Epithelial cell of proximal tubule (primary cell): ENCODE data around the gene ARPP21. TPM values are rescaled to one million over a fixed set of nuclear protein-coding genes. Genes with fewer than 3 reads are reported as not detected.
A peak's percentile ranks its signal among the peaks of the same experiment; 100 is the strongest.
"Not testable (repeated sequence)": the region's sequence is repeated elsewhere in the genome, so short reads cannot be mapped to it uniquely, and the experiment has no call there.

Experiments
- DNase-seq: peaks from one replicate; pipeline ENCODE4 v3.0.0-alpha.2; 2011; ENCODE audit warnings: low read depth
- H3K4me3 ChIP-seq: 2 replicates; pipeline ENCODE4 v1.5.1; 2011; ENCODE audit warnings: low read depth, mild to moderate bottlenecking, low read length
- total RNA-seq: library from RNA; depleted of rRNA; stranded (reverse); fragments of >200 nt; gene quantifications from 2 replicates; pipeline ENCODE4 v1.2.3, GENCODE V29; 2015
- TF ChIP-seq, protein P1 (sequence below): conservative IDR thresholded peaks from 2 replicates; pipeline ENCODE4 v1.5.1; 2012; ENCODE audit warnings: low read depth, mild to moderate bottlenecking, low read length

Gene ARPP21
- total RNA-seq, 1 donor from 2014 or later = not detected

GRCh38 chr3:35601959-35602358 is 37.4 kb upstream of the ARPP21 start:
- TF ChIP-seq, protein P1, sequence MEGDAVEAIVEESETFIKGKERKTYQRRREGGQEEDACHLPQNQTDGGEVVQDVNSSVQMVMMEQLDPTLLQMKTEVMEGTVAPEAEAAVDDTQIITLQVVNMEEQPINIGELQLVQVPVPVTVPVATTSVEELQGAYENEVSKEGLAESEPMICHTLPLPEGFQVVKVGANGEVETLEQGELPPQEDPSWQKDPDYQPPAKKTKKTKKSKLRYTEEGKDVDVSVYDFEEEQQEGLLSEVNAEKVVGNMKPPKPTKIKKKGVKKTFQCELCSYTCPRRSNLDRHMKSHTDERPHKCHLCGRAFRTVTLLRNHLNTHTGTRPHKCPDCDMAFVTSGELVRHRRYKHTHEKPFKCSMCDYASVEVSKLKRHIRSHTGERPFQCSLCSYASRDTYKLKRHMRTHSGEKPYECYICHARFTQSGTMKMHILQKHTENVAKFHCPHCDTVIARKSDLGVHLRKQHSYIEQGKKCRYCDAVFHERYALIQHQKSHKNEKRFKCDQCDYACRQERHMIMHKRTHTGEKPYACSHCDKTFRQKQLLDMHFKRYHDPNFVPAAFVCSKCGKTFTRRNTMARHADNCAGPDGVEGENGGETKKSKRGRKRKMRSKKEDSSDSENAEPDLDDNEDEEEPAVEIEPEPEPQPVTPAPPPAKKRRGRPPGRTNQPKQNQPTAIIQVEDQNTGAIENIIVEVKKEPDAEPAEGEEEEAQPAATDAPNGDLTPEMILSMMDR = no peak
- DNase-seq = no peak
- H3K4me3 ChIP-seq = no peak overlapping the region

- TF ChIP-seq, protein P1 = no peak
- H3K4me3 ChIP-seq = no peak overlapping the region
- DNase-seq = no peak
These were observed 36.9 kb upstream of the ARPP21 start for GRCh38 chr3:35602395-35602936.

GRCh38 chr3:35616346-35616745 is 23.0 kb upstream of the ARPP21 start:
- DNase-seq = peak; percentile 7
- TF ChIP-seq, protein P1 = no peak
- H3K4me3 ChIP-seq = no peak overlapping the region

GRCh38 chr3:35617370-35617769 is 22.0 kb upstream of the ARPP21 start:
- TF ChIP-seq, protein P1 = no peak
- no peak overlapping the region for H3K4me3 ChIP-seq
- DNase-seq = no peak

DNA sequence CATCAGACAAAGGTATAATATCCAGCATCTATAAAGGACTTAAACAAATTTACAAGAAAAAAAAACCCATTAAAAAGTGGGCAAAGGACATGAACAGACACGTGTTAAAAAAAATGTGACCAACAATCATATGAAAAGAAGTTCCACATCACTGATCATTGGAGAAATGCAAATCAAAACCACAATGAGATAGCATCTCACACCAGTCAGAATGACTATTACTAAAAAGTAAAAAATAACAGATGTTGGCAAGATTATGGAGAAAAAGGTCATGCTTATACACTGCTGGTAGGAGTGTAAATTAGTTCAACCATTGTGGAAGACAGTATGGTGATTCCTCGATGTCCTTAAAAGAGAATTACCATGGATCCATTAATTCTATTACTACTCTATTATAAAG is 19.1 kb upstream of the ARPP21 start:
- not testable (repeated sequence) for H3K4me3 ChIP-seq, DNase-seq

GRCh38 chr3:35624698-35625097 is 14.6 kb upstream of the ARPP21 start:
- TF ChIP-seq, protein P1 = no peak
- no peak for DNase-seq
- H3K4me3 ChIP-seq = no peak overlapping the region

- no peak for DNase-seq
- no peak overlapping the region for H3K4me3 ChIP-seq
- TF ChIP-seq, protein P1 = no peak
These were observed 5.8 kb upstream of the ARPP21 start for GRCh38 chr3:35633332-35634124.
